SK-N-MC (cell line): ENCODE data around the gene CNRIP1.

Source experiments
- DNase-seq: peaks from one replicate; pipeline ENCODE4 v3.0.0-alpha.2; 2011; ENCODE audit warnings: low read depth, low spot score
- H3K27ac ChIP-seq: fragments of 200-600 bp; sonication (generic); 2 replicates; pipeline ENCODE4 v1.5.1; 2016; ENCODE audit warnings: mixed run types
- H3K36me3 ChIP-seq: fragments of 200-600 bp; sonication (generic); 2 replicates; pipeline ENCODE4 v1.6.1; 2017; ENCODE audit warnings: antibody characterized with exemption, low read length, mixed read lengths; ENCODE audit not compliant: insufficient read depth
- H3K4me3 ChIP-seq: fragments of 200-600 bp; sonication (generic); 2 replicates; pipeline ENCODE4 v1.5.1; 2016
- H3K9ac ChIP-seq: fragments of 200-600 bp; sonication (generic); 2 replicates; pipeline ENCODE4 v1.8.0; 2017; ENCODE audit warnings: mixed run types, mixed read lengths; ENCODE audit not compliant: insufficient read length
- H3K9me3 ChIP-seq: fragments of 200-600 bp; sonication (generic); 2 replicates; pipeline ENCODE4 v1.6.1; 2017; ENCODE audit warnings: low read depth, mild to moderate bottlenecking, antibody characterized with exemption, low read length, moderate library complexity, mixed read lengths
- EZH2 ChIP-seq: fragments of 200-600 bp; sonication (generic); IDR thresholded peaks from one replicate; pipeline ENCODE4 v1.6.1; 2017; ENCODE audit warnings: antibody characterized with exemption
- FOXP2 ChIP-seq: optimal IDR thresholded peaks from 2 replicates; pipeline ENCODE3; 2011; ENCODE audit warnings: mild to moderate bottlenecking, moderate library complexity; ENCODE audit not compliant: insufficient read depth; ENCODE audit errors: extremely low read length, control extremely low read depth
- POLR2AphosphoS5 ChIP-seq: IDR thresholded peaks from 2 replicates; pipeline ENCODE4 v1.6.1; 2012; ENCODE audit warnings: mild to moderate bottlenecking, low read depth, low read length, borderline replicate concordance

The CNRIP1 gene

GRCh38 chr2:68319398-68320117 lies at the start of gene CNRIP1:
CNRIP1 (minus strand) TSS chr2:68319949; CDS start chr2:68319400, 549 bp downstream.
- DNase-seq = no peak
- no peaks in the 10 kb centered on the region for H3K36me3 ChIP-seq
- no peaks in the 10 kb centered on the region; the same call in 1 of the 2 replicates for H3K9me3 ChIP-seq
- H3K27ac ChIP-seq = no peak within 1 kb of the TSS
- H3K9ac ChIP-seq = peak within 1 kb of the TSS; percentile 66
- H3K4me3 ChIP-seq = peak within 1 kb of the TSS; percentile 85
- TF ChIP-seq FOXP2 = peak; percentile 14
- no peak for TF ChIP-seq EZH2
- TF ChIP-seq POLR2AphosphoS5 = no peak

- Histone ChIP-seq H3K27ac (no peak overlapping the region), H3K9me3 (no peaks in the 10 kb centered on the region), H3K9ac (no peak overlapping the region), H3K4me3 (no peak overlapping the region), H3K36me3 (no peaks in the 10 kb centered on the region)
- no peak for DNase-seq
- no peak for TF ChIP-seq FOXP2
Observed at GRCh38 chr2:68369337-68369734, 49.6 kb upstream of the CNRIP1 start.

- Histone ChIP-seq H3K9ac (no peak overlapping the region), H3K36me3 (no peaks in the 10 kb centered on the region)
- no peak for DNase-seq
Observed at GRCh38 chr2:68368654-68369336, 49.0 kb upstream of the CNRIP1 start.

GRCh38 chr2:68367953-68368653 lies 48.4 kb upstream of the CNRIP1 start:
- no peak for DNase-seq
- no peaks in the 10 kb centered on the region for H3K36me3 ChIP-seq
- TF ChIP-seq POLR2AphosphoS5 (no peak), EZH2 (no peak), FOXP2 (no peak)
- no peak overlapping the region for H3K27ac ChIP-seq
- no peak overlapping the region for H3K9ac ChIP-seq
- no peaks in the 10 kb centered on the region for H3K9me3 ChIP-seq
- H3K4me3 ChIP-seq = no peak overlapping the region

More at GRCh38 chr2:68368654-68369336, 49.0 kb upstream of the CNRIP1 start:
- TF ChIP-seq POLR2AphosphoS5 (no peak), EZH2 (no peak), FOXP2 (no peak)
- Histone ChIP-seq H3K27ac (no peak overlapping the region), H3K4me3 (no peak overlapping the region), H3K9me3 (no peaks in the 10 kb centered on the region)

GRCh38 chr2:68366083-68366560 lies 46.4 kb upstream of the CNRIP1 start:
- Histone ChIP-seq H3K9ac (no peak overlapping the region), H3K9me3 (no peaks in the 10 kb centered on the region), H3K4me3 (no peak overlapping the region), H3K36me3 (no peaks in the 10 kb centered on the region), H3K27ac (no peak overlapping the region)
- no peak for TF ChIP-seq POLR2AphosphoS5
- no peak for TF ChIP-seq EZH2
- no peak for TF ChIP-seq FOXP2
- DNase-seq = no peak

- TF ChIP-seq EZH2 (no peak), POLR2AphosphoS5 (no peak), FOXP2 (no peak)
- H3K9me3 ChIP-seq = no peaks in the 10 kb centered on the region
- H3K9ac ChIP-seq = no peak within 1 kb of the TSS
- no peak within 1 kb of the TSS for H3K27ac ChIP-seq
- no peak within 1 kb of the TSS for H3K4me3 ChIP-seq
- no peak for DNase-seq
- H3K36me3 ChIP-seq = no peaks in the 10 kb centered on the region
Observed at GRCh38 chr2:68365087-68365486, 45.3 kb upstream of the CNRIP1 start, which contains the start of gene PLEK. PLEK (plus strand) TSS chr2:68365282; CDS start chr2:68365352, 70 bp downstream.

- TF ChIP-seq EZH2 (no peak), POLR2AphosphoS5 (no peak), FOXP2 (no peak)
- DNase-seq = no peak
Observed at GRCh38 chr2:68363721-68364120, 44.0 kb upstream of the CNRIP1 start.

GRCh38 chr2:68362749-68363148 lies 43.0 kb upstream of the CNRIP1 start:
- no peak for TF ChIP-seq FOXP2
- no peak for TF ChIP-seq POLR2AphosphoS5
- no peak for TF ChIP-seq EZH2
- Histone ChIP-seq H3K36me3 (no peaks in the 10 kb centered on the region), H3K27ac (no peak overlapping the region), H3K4me3 (no peak overlapping the region), H3K9ac (no peak overlapping the region), H3K9me3 (no peaks in the 10 kb centered on the region)
- DNase-seq = no peak

More at GRCh38 chr2:68363721-68364120, 44.0 kb upstream of the CNRIP1 start:
- Histone ChIP-seq H3K9me3 (no peaks in the 10 kb centered on the region), H3K4me3 (no peak overlapping the region), H3K36me3 (no peaks in the 10 kb centered on the region), H3K9ac (no peak overlapping the region), H3K27ac (no peak overlapping the region)
